Skin epidermis (tissue), 12 donors: Measurements from ENCODE around the gene ARHGEF10L.

ENCODE experiments used
- H3K27ac ChIP-seq, 21 experiments: fragments of 200-600 bp; sonication (generic) in 11 of 21; one replicate each; pipeline ENCODE4 v1.5.0; 2020; ENCODE audit warnings: mild to moderate bottlenecking in 3 of 21, inconsistent platforms in 2 of 21, moderate library complexity in 2 of 21
- H3K4me3 ChIP-seq, 7 experiments: fragments of 200-600 bp; sonication (generic) in 2 of 7; one replicate each; pipeline ENCODE4 v1.5.0; 2020; ENCODE audit warnings: inconsistent platforms in 2 of 7, mild to moderate bottlenecking in 2 of 7, moderate library complexity in 1 of 7

Gene ARHGEF10L

DNA sequence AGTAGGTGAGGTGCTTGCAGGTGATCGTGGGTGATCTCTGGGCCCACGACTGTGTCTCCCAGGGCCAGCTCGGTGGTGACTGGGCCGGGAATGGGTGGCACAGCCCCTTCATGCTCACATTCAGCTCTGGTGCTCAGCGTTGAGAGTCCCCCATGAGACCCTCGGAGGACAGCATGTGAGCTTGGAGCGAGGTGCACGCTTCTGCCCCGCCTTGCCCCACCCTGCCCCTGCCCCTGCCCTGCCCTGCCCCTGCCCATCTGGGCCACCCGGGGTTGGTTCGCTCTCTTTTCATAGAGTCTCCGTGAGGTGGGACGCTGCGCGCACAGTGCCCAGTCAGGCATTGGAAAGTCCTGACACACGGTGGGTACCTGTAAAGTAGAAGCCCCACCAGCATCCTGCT is 140.4 kb downstream of the ARHGEF10L start:
- Histone ChIP-seq H3K27ac (no peak overlapping the region), H3K4me3 (no peak overlapping the region)

- no peak overlapping the region for H3K4me3 ChIP-seq
- no peak overlapping the region for H3K27ac ChIP-seq
These were observed 140.8 kb downstream of the ARHGEF10L start for GRCh38 chr1:17680308-17680707.

- Histone ChIP-seq H3K27ac (no peak overlapping the region), H3K4me3 (no peak overlapping the region)
These were observed 142.9 kb downstream of the ARHGEF10L start for GRCh38 chr1:17682400-17682799.

- Histone ChIP-seq H3K27ac (no peak overlapping the region), H3K4me3 (no peak overlapping the region)
These were observed 144.1 kb downstream of the ARHGEF10L start for GRCh38 chr1:17683598-17683997.

DNA sequence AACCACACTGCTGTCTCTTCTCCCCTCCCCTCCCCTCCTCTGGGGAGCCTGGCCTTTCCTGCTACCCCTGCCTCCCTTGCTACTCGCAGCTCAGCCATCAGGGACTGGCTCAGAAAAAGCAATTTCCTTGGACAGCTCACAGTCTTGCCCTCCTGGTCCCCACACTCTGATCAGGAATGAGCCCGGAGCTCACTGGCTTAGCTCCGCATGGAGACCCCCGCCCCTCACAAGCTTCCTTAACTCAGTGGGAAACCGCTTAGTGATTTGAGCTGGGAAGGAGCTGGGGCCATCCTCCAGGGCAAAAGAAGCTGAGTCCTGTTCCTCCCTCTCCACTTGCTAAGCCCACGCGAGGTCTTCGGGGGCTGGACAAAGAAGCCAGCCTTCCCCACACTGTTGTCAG is 145.3 kb downstream of the ARHGEF10L start:
- no peak overlapping the region for H3K4me3 ChIP-seq

DNA sequence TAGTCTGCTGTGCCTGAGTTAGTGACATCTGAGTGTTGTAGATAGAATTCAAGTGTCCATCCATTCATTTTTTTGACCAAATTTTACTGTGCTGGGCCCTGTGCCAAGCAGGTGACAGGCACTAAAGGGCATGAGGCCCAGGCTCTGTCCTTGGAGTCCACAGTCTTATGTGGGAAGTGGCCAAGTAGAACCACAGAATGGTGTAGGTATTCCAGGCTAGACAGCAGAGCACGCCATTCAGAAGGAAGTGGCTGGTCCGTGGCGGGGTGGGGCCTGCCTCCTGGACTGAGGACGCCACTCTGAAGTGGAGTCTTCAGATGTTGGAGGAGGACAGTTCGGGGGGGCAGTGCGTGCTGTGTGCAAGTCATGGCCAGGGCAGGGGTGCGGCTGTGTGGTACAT is 146.8 kb downstream of the ARHGEF10L start:
- H3K27ac ChIP-seq = no peak overlapping the region
- no peak overlapping the region for H3K4me3 ChIP-seq

More for the DNA sequence above, 145.3 kb downstream of the ARHGEF10L start:
- peak overlapping the region in 1 of 21 experiments; percentile 14 for H3K27ac ChIP-seq

GRCh38 chr1:17687145-17687544 is 147.6 kb downstream of the ARHGEF10L start:
- no peak overlapping the region for H3K27ac ChIP-seq
- no peak overlapping the region for H3K4me3 ChIP-seq

- Histone ChIP-seq H3K27ac (no peak overlapping the region), H3K4me3 (no peak overlapping the region)
These were observed 148.8 kb downstream of the ARHGEF10L start for GRCh38 chr1:17688217-17688810.

- H3K4me3 ChIP-seq = no peak overlapping the region
These were observed 149.5 kb downstream of the ARHGEF10L start for GRCh38 chr1:17689011-17689410.

DNA sequence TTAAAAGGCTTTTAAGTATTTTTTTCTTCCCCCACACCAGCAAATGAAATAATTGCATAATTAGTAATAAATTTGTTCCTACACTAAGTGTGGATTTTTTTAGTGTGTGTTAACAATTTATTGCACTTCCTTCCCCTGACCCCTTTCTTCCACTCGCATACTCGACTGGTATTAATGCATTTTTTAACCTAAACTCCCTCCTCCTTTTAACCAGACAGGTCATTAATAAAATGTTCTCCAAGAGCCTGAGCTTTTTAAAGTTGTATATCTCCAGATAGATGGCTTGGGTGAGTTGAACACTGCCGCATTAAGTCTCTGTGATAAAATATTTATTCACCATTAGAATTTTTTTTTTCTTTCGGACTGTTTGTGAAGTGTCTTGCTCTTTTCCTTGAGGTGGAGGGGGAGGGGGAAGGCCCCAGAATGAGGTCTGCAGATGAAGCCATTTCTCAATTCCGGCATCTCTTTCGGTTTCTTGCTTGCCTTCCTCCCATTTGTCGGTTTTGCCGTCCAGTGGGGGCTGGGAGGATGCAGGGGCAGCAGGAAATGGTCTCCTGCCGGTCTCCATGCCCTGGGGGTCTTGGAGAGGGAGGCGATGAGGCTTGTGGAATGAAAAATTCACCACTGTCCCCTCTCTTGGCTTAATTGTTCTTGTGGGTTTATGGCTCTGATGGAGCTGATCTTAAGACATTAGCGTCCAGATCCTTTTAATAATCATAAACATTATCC is 151.6 kb downstream of the ARHGEF10L start:
- Histone ChIP-seq H3K4me3 (no peak overlapping the region), H3K27ac (no peak overlapping the region)

More at GRCh38 chr1:17689011-17689410, 149.5 kb downstream of the ARHGEF10L start:
- H3K27ac ChIP-seq = no peak overlapping the region

GRCh38 chr1:17692645-17693044 is 153.1 kb downstream of the ARHGEF10L start:
- no peak overlapping the region for H3K27ac ChIP-seq

DNA sequence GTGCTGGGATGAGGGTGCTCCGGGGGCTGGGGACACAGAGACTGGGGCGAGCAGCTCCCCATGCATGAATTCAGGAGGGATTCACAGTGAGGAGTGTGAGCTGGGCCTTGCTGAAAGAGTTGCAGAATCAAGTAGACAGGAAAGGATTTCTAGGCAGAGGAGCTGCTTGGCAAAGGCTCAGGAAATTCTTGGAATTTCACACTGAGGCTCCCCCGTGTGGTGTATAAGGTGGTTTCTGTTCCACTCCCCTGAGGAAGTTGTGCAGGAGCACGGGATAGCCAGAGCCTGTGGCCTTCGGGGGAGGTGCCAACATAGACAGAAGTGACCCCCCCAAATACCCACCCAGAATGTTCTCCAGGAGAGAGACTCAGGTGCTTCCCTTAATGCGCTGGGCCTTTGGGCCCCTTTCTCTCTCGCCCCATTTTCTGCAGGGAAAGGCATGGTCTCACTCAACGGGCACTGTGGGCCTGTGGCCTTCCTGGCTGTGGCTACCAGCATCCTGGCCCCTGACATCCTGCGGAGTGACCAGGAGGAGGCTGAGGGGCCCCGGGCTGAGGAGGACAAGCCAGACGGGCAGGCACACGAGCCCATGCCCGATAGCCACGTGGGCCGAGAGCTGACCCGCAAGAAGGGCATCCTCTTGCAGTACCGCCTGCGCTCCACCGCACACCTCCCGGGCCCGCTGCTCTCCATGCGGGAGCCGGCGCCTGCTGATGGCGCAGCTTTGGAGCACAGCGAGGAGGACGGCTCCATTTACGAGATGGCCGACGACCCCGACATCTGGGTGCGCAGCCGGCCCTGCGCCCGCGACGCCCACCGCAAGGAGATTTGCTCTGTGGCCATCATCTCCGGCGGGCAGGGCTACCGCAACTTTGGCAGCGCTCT is 157.2 kb downstream of the ARHGEF10L start:
- H3K27ac ChIP-seq = no peak overlapping the region
- no peak overlapping the region for H3K4me3 ChIP-seq

More at GRCh38 chr1:17692645-17693044, 153.1 kb downstream of the ARHGEF10L start:
- no peak overlapping the region for H3K4me3 ChIP-seq

DNA sequence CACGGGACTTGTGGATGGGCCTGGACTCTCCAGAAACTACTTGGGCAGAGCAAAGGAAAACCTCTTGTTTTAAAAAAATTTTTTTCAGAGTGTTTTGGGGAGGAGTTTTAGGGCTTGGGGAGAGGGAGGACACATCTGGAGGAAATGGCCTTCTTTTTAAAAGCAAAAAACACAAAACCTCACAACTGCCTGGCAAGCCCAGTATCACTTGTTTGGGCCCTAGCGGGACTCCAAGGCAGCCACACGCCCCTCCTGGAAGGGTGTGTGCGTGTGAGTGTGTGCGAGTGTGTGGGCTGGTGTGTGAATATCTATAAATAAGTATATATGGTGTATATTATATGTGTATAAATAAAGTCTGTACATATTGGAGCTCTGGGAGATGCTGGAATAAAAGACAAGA is 158.0 kb downstream of the ARHGEF10L start:
- H3K4me3 ChIP-seq = no peak overlapping the region
- H3K27ac ChIP-seq = no peak overlapping the region

DNA sequence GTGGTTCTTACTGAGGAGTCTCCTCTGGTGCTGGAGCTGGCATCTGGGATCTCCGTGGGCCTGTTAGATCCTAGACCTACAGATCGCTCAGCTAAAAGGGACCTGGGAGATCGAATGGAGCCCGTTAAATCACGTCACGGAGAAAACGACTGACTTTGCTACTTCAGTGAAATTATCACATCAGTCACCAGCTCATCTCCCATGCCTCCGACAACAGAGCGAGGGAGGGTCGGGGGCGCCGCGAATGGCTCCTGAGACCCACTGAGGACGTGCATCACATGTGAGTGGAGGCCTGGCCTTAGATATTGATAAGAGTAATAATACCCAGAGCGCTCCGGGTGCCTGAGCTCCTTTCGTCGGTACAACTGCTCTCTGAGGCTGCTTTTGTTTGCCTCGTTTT is 160.1 kb downstream of the ARHGEF10L start:
- Histone ChIP-seq H3K27ac (no peak overlapping the region), H3K4me3 (no peak overlapping the region)

- Histone ChIP-seq H3K27ac (no peak overlapping the region), H3K4me3 (no peak overlapping the region)
These were observed 161.7 kb downstream of the ARHGEF10L start for GRCh38 chr1:17700945-17701810.

DNA sequence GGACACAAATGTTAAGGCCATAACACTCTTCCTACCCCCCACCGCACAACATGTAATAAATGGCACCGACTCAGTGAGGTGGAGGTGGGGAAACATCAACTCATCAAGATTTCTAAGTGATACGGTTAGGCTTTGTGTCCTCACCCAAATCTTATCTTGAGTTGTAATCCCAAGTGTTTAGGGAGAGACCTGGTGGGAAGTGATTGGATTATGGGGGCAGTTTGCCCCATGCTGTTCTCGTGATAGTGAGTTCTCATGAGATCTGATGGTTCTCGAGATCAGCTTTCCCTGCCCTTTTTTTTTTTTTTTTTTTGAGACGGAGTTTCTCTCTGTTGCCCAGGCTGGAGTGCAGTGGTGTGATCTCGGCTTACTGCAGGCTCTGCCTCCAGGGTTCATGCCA is 164.7 kb downstream of the ARHGEF10L start:
- Histone ChIP-seq H3K27ac (no peak overlapping the region), H3K4me3 (no peak overlapping the region)

GRCh38 chr1:17706445-17706844 is 166.9 kb downstream of the ARHGEF10L start:
- H3K4me3 ChIP-seq = no peak overlapping the region

DNA sequence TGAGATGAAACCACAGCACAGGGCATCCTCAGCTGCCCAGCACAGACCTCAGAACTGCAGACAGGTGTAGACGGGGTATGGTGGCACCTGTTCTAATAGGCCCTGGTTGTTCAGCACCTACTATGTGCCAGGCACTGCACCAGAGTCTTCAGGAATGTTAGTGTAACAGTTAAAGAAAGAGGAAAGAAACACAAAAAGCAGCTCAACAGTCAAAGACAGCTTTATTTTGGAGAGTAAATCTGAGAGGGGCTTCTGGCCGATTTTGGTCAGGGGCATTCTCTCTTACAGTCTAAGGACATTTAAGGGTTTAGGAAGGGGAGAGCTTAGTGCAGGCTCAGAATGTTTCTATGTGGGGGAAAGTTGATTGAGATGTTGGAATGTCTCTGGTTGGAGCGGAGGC is 170.5 kb downstream of the ARHGEF10L start:
- Histone ChIP-seq H3K4me3 (no peak overlapping the region), H3K27ac (no peak overlapping the region)

More at GRCh38 chr1:17706445-17706844, 166.9 kb downstream of the ARHGEF10L start:
- H3K27ac ChIP-seq = no peak overlapping the region

DNA sequence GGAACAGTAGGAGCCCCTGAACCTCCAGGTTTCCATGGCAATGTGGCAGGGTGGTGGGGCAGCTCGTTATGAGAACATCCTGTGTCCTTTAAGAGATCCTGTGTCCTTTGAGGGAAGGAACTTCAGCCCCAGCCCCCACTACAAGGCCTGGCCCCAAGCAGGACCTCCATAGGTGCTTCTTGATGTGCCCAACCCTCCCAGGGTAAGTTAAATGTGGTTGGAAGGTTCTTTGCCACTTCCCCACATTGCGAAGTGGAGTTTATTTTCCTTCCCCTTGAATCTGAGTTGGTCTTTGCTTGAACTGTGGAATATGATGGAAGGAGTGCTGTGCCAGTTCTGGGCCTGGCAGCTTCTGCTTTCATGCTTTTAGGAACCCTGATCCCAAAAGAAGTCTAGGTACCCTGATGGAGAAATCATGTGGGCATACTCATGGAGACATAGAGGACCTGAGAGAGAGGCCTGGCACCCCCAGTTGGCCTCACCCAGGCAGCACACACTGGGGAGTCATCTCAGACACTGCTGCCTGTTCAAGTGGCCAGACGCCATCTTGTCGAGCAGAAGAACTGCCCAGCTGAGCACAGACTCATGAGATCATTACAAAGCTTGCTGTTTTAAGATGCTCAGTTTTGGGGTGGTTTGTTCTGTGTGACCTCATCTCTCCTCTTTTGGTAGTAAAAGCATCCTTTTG is 171.5 kb downstream of the ARHGEF10L start:
- Histone ChIP-seq H3K27ac (no peak overlapping the region), H3K4me3 (no peak overlapping the region)
